Osteoblast (primary cell): ENCODE measurements around the gene KLF18. TPM values are rescaled to one million over a fixed set of nuclear protein-coding genes. Genes with fewer than 3 reads are reported as not detected.

Experiments
- DNase-seq: peaks from one replicate; pipeline ENCODE4 v3.0.0; 2011; ENCODE audit warnings: low spot score, mixed read lengths; ENCODE audit not compliant: insufficient read length; ENCODE audit errors: missing footprints
- H2AFZ ChIP-seq: 2 replicates; pipeline ENCODE4 v1.6.0; 2011; ENCODE audit warnings: mild to moderate bottlenecking, low read length
- H3K27ac ChIP-seq: 2 replicates; pipeline ENCODE4 v1.5.1; 2011; ENCODE audit warnings: mild to moderate bottlenecking, low read depth, low read length, moderate library complexity
- H3K27me3 ChIP-seq: 2 replicates; pipeline ENCODE4 v1.6.0; 2012; ENCODE audit warnings: mild to moderate bottlenecking, control low read depth, inconsistent platforms, low read length, moderate library complexity; ENCODE audit not compliant: insufficient read depth
- H3K36me3 ChIP-seq: 2 replicates; pipeline ENCODE4 v1.5.1; 2011; ENCODE audit warnings: mild to moderate bottlenecking, low read length, control low read depth, moderate library complexity; ENCODE audit not compliant: insufficient read depth
- H3K4me1 ChIP-seq: 2 replicates; pipeline ENCODE4 v1.5.1; 2011; ENCODE audit warnings: mild to moderate bottlenecking, low read length, control low read depth, moderate library complexity; ENCODE audit not compliant: insufficient read depth
- H3K4me2 ChIP-seq: 2 replicates; pipeline ENCODE4 v1.6.0; 2011; ENCODE audit warnings: mild to moderate bottlenecking, low read length; ENCODE audit not compliant: insufficient read depth
- H3K4me3 ChIP-seq: fragments of 200-600 bp; sonication (generic); 3 replicates; pipeline ENCODE4 v1.5.1; 2012; ENCODE audit warnings: mild to moderate bottlenecking, low read length, inconsistent platforms; ENCODE audit not compliant: insufficient read depth
- H3K79me2 ChIP-seq: 2 replicates; pipeline ENCODE4 v1.6.0; 2012; ENCODE audit warnings: mild to moderate bottlenecking, low read length, control low read depth, inconsistent platforms; ENCODE audit not compliant: insufficient read depth
- H3K9me3 ChIP-seq: 2 replicates; pipeline ENCODE4 v1.5.1; 2011; ENCODE audit warnings: low read depth, low read length, control low read depth
- H4K20me1 ChIP-seq: 2 replicates; pipeline ENCODE4 v1.6.0; 2012; ENCODE audit warnings: mild to moderate bottlenecking, low read length, control low read depth; ENCODE audit not compliant: insufficient read depth
- total RNA-seq: library from RNA; depleted of rRNA; stranded (reverse); fragments of >200 nt; gene quantifications from 2 replicates; pipeline ENCODE4 v1.2.3, GENCODE V29; 2012
- TF ChIP-seq, protein P1 (sequence below): IDR thresholded peaks from 2 replicates; pipeline ENCODE4 v1.5.1; 2011; ENCODE audit warnings: mild to moderate bottlenecking, low read depth, low read length, moderate library complexity; ENCODE audit errors: extremely low read depth

Gene KLF18
- total RNA-seq, 1 donor = not detected

GRCh38 chr1:44135886-44136285 is 5.5 kb downstream of the KLF18 start:
- Histone ChIP-seq H3K4me2 (no peak overlapping the region), H4K20me1 (no peaks in the 10 kb centered on the region), H3K9me3 (no peaks in the 10 kb centered on the region), H3K27ac (no peak overlapping the region), H3K36me3 (no peaks in the 10 kb centered on the region), H3K4me1 (no peaks in the 10 kb centered on the region), H3K4me3 (no peak overlapping the region), H3K79me2 (no peaks in the 10 kb centered on the region), H2AFZ (no peak overlapping the region), H3K27me3 (no peaks in the 10 kb centered on the region)
- no peak for DNase-seq
- TF ChIP-seq, protein P1, sequence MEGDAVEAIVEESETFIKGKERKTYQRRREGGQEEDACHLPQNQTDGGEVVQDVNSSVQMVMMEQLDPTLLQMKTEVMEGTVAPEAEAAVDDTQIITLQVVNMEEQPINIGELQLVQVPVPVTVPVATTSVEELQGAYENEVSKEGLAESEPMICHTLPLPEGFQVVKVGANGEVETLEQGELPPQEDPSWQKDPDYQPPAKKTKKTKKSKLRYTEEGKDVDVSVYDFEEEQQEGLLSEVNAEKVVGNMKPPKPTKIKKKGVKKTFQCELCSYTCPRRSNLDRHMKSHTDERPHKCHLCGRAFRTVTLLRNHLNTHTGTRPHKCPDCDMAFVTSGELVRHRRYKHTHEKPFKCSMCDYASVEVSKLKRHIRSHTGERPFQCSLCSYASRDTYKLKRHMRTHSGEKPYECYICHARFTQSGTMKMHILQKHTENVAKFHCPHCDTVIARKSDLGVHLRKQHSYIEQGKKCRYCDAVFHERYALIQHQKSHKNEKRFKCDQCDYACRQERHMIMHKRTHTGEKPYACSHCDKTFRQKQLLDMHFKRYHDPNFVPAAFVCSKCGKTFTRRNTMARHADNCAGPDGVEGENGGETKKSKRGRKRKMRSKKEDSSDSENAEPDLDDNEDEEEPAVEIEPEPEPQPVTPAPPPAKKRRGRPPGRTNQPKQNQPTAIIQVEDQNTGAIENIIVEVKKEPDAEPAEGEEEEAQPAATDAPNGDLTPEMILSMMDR = no peak

DNA sequence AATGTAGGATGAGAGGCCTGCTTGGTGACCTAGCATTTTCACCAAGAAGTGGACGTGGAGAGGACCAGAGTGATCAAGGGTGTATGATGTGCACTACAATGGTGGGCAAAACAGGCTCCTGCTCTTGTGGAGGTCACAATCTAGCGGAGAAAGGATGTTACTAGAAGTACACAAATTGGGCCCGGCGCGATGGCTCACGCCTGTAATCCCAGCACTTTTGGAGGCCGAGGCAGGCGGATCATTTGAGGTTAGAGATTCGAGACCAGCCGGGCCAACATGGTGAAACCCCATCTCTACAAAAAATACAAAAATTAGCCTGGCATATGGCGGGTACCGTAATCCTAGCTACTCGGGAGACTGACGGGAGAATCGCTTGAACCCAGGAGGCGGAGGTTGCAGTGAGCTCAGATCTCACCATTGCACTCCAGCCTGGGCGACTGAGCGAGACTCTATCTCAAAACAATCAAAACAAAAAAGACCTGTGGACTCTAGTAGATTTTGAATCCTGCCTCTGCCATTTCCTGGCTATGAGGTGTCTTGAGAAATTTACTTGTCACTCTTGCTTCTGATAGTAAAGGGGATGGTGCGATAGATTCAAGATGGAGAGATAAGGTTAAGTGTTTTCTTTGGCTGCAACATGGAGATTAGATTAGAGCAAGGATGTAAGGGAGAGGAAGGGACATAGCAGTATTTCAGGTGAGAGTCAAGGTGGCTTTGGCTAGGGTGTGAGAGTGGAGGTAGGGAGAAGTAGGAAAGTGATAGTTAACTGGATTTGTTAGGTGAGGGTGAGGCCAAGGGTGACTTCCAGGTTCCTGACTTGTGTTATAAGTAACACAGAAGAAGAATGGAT is 7.1 kb downstream of the KLF18 start:
- Histone ChIP-seq H2AFZ (no peak overlapping the region), H3K36me3 (no peaks in the 10 kb centered on the region), H3K4me3 (no peak overlapping the region), H3K79me2 (no peaks in the 10 kb centered on the region), H3K27ac (no peak overlapping the region), H3K4me1 (no peaks in the 10 kb centered on the region), H3K4me2 (no peak overlapping the region), H4K20me1 (no peaks in the 10 kb centered on the region), H3K27me3 (no peaks in the 10 kb centered on the region), H3K9me3 (no peaks in the 10 kb centered on the region)
- TF ChIP-seq, protein P1 = no peak
- no peak for DNase-seq

GRCh38 chr1:44131411-44131810 is 10.0 kb downstream of the KLF18 start:
- Histone ChIP-seq H3K79me2 (no peaks in the 10 kb centered on the region), H3K9me3 (no peaks in the 10 kb centered on the region), H4K20me1 (no peaks in the 10 kb centered on the region), H2AFZ (no peak overlapping the region), H3K36me3 (no peaks in the 10 kb centered on the region), H3K4me1 (no peaks in the 10 kb centered on the region), H3K4me2 (no peak overlapping the region), H3K27ac (no peak overlapping the region), H3K4me3 (no peak overlapping the region), H3K27me3 (no peaks in the 10 kb centered on the region)
- DNase-seq = no peak
- TF ChIP-seq, protein P1 = no peak

- Histone ChIP-seq H3K79me2 (no peaks in the 10 kb centered on the region), H3K4me3 (no peak overlapping the region), H3K9me3 (no peaks in the 10 kb centered on the region), H2AFZ (no peak overlapping the region), H3K4me1 (no peaks in the 10 kb centered on the region), H3K27ac (no peak overlapping the region), H3K4me2 (no peak overlapping the region), H4K20me1 (no peaks in the 10 kb centered on the region), H3K36me3 (no peaks in the 10 kb centered on the region), H3K27me3 (no peaks in the 10 kb centered on the region)
- DNase-seq = no peak
- TF ChIP-seq, protein P1 = no peak
Measured at GRCh38 chr1:44129616-44130500, 11.6 kb downstream of the KLF18 start.
